ENCODE measurements around the gene AZI2. TPM values are rescaled to one million over a fixed set of nuclear protein-coding genes. Genes with fewer than 3 reads are reported as not detected.

Gene AZI2
- total and polyA plus RNA-seq, 9 of the 15 experiments (the other 6 are each of a cell fraction or from before 2014, with no cell fraction given): 28.5 to 96.3 (median 70.2) TPM

GRCh38 chr3:28328188-28329151 lies 20.2 kb downstream of the AZI2 start (continued):
- TF ChIP-seq REST (IDR thresholded peaks at IDR 0.05; ENCODE audit: borderline replicate concordance) (peak; percentile 53; the same call in 1 of the 2 replicates), REST (CRISPR knock-in tag; IDR thresholded peaks at IDR 0.05; ENCODE audit: low read depth) (no peak), RFX1 (IDR thresholded peaks at IDR 0.05) (no peak), COPS2 (conservative IDR thresholded peaks at IDR 0.05) (no peak)
- TF ChIP-seq, protein P1, sequence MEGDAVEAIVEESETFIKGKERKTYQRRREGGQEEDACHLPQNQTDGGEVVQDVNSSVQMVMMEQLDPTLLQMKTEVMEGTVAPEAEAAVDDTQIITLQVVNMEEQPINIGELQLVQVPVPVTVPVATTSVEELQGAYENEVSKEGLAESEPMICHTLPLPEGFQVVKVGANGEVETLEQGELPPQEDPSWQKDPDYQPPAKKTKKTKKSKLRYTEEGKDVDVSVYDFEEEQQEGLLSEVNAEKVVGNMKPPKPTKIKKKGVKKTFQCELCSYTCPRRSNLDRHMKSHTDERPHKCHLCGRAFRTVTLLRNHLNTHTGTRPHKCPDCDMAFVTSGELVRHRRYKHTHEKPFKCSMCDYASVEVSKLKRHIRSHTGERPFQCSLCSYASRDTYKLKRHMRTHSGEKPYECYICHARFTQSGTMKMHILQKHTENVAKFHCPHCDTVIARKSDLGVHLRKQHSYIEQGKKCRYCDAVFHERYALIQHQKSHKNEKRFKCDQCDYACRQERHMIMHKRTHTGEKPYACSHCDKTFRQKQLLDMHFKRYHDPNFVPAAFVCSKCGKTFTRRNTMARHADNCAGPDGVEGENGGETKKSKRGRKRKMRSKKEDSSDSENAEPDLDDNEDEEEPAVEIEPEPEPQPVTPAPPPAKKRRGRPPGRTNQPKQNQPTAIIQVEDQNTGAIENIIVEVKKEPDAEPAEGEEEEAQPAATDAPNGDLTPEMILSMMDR (IDR thresholded peaks at IDR 0.05 in 2 of 3, conservative IDR thresholded peaks at IDR 0.05 in 1 of 3; ENCODE audit: insufficient read depth in 2 of 3, low read depth in 1 of 3, low read length in 3 of 3): peak in 2 of 3 experiments; percentile 16 to 79; a peak in 4 of 6 replicates

Data from K562 (cell line).